Limb (tissue), 2 donors: ENCODE results near the gene FUOM.
"Not testable (repeated sequence)": the region's sequence is repeated elsewhere in the genome, so short reads cannot be mapped to it uniquely, and the experiment has no call there.

Experiments
- DNase-seq, 2 donors: peaks; one replicate each; pipeline ENCODE4 v3.0.0-alpha.2; 2016; ENCODE audit errors: extremely low spot score in 2 of 2

The FUOM gene

GRCh38 chr10:133332936-133333699 lies 24.7 kb downstream of the FUOM start:
- DNase-seq = no peak

- peak; percentile 81 to 91 for DNase-seq
Observed at GRCh38 chr10:133329491-133330202, 28.2 kb downstream of the FUOM start.

- no peak for DNase-seq
Observed at GRCh38 chr10:133328358-133329343, 29.2 kb downstream of the FUOM start.

DNA sequence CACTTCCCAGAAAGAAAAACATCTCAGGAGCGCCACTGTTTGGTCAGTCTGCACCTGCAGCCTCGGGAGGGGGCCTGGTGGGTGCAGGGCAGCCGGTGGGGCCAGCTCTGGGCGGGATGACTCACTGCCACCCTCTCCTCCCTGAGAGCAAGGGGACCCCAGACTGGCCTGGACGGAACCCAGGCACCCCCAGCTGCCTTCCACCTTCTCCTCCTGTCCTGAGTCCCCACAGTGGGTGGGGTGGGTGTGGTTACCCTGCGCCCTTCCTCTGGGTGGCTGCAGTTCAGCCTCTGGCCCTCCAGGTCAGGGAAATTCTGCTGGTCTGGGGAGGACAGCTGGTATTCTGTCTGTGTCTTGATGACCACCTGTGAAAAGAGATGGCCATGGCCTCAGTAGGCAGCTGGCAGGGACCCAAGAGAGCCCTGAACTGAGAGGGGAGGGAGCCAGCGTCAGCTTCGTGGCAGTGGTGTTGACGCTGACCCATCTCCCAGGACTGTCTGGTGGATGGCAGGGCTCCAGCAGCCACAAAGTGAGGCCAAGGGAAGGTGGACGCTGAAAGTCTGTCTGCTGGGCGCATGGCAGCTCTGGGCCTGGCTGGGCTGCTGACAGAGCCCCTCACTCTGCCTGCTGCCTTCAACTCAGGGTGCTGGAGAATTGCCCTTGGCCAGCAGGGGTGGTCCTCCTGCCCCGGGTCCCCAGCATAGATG lies 30.0 kb downstream of the FUOM start:
- no peak for DNase-seq

GRCh38 chr10:133326745-133327650 lies 30.8 kb downstream of the FUOM start:
- no peak for DNase-seq

- DNase-seq = no peak
Observed at GRCh38 chr10:133326223-133326551, 31.6 kb downstream of the FUOM start.

DNA sequence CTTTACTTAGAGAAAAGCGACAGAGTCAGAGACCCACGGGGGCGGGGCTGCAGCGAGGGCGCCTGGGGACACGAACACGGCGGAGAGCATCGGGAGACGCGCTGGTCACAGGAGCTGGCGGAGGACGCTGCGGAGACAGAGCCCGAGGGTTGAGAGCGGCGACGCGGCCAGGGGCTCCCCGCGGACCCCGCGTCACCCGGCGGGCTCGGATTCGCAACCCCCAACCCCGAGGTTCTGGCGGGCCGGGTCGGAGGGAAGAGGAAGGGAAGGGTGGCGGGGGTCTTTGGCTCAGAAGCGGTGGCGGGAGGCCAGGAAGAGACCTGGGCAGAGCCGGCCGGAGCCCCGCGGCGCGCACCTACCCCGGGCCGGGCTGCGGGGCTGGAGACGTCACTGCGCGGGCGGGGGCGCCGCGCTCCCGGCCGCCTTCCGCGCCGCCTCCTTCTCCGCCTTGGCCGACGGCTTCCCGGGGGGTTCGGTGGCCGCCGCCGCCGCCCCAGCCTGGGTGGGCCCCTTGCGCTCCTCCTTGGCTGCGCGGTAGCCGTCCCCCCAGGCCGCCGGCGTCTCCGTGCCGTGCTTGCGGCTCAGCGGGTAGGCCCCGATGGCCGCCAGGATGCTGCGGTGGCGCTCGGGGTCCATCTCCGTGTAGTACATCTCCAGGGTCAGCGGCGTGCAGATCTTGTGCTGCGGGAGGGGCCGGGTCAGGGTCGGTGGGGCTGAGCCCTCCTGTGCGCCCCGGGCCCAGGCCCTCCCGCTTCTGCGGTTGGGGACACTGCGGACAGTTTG lies 32.2 kb downstream of the FUOM start:
- DNase-seq = peak in 1 of 2 donors; percentile 54

GRCh38 chr10:133324857-133325260 lies 33.0 kb downstream of the FUOM start:
- DNase-seq = peak in 1 of 2 donors; percentile 43

DNA sequence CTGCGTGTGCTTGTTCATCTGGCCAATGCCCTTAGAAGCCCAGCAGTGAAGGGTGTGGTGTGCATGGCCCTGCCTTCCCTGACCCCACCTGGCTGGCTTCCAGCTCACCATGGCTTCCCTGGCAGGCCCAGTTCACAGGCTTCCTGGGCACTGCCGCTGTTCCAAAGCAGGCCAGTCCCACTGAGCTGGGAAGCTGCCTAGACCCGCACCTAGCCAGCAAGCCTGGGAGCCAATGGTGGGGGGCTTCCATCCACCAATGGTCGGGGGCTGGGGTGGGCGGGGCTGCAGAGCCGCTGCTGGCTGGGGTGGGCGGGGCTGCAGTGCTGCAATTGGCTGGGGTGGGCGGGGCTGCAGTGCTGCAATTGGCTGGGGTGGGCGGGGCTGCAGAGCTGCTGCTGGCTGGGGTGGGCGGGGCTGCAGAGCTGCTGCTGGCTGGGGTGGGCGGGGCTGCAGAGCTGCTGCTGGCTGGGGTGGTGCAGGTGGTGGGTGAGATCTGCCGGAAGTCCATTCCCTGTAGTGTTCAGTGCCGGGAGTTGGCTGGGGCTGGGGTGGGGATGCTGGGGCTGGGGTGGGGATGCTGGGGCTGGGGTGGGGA lies 33.5 kb downstream of the FUOM start:
- peak in 1 of 2 donors; percentile 68 for DNase-seq

GRCh38 chr10:133322064-133322709 lies 35.6 kb downstream of the FUOM start:
- not testable (repeated sequence) for DNase-seq

- DNase-seq = not testable (repeated sequence)
Observed at GRCh38 chr10:133320852-133321422, 36.9 kb downstream of the FUOM start.

DNA sequence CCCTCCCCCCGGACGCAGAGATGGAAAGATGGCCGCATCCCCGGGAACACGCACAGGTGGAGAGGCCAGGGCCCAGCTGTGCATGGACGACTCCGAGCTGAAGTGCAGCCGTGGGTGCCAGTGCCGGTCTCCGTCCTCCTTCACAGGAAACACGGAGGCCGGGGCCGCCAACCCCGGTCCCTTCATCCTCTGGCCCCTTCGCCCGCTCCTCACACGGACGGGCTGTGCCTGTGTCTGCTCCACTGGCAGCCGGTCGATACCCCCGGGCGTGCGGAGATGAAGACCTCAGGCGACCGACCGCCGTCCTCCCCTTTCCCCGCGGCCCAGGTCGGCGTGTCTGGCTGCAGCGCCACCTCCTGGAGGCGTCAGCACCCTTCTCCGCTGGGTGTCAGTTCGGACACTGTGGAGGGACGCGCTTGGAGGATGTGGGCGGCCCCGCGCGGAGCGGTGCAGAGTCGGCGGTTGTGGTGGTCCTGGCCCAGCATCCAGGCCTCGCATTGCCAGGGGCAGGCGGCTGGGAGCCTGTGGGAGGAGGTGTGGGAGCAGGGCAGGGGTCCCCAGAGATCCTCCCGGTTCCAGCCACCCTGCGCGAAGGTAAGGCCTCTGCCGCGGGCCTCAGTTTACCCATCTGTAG lies 39.2 kb downstream of the FUOM start:
- DNase-seq = peak in 1 of 2 donors; percentile 80

DNA sequence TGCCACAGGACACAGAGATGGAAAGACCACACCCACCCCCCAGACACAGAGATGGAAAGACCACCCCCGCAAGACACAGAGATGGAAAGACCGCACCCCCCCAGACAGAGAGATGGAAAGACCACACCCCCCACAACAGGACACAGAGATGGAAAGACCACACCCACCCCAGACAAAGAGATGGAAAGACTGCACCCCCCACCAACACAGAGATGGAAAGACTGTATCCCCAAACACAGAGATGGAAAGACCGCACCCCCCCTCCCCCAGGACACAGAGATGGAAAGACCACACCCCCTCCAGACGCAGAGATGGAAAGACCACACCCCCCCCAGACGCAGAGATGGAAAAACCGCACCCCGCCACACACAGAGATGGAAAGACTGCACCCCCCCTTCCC lies 41.1 kb downstream of the FUOM start:
- DNase-seq = no peak

- DNase-seq = no peak
Observed at GRCh38 chr10:133316266-133316665, 41.6 kb downstream of the FUOM start.

GRCh38 chr10:133315847-133316246 lies 42.0 kb downstream of the FUOM start:
- DNase-seq = no peak

DNA sequence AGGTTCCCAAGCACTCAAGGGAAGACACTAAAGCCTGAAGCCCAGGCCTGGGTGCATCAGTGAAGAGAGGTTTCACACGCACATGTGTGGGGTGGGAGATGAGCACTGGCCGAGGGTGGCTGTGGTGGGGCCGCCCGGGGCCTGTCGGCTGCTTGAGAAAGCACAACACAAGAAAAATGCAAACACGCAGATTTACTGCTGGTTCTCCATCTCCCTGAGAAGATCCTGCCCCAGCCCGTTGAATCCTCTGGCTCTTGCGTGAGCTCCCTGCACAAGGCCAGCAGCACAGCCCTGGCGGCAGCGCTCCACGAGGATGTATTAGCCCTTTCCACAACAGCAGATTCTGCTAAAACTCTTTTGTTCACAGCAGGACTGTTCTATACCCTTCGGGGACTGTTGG lies 42.9 kb downstream of the FUOM start:
- DNase-seq = no peak

GRCh38 chr10:133313192-133313591 lies 44.6 kb downstream of the FUOM start:
- DNase-seq = no peak

- DNase-seq = no peak
Observed at GRCh38 chr10:133312769-133313145, 45.1 kb downstream of the FUOM start.
